HG03159 (cell line): ENCODE measurements around the gene HMGXB3.
"Not testable (repeated sequence)": the region's sequence is repeated elsewhere in the genome, so short reads cannot be mapped to it uniquely, and the experiment has no call there.

Experiments
- ATAC-seq: cut with Tn5 transposase; IDR thresholded peaks from one replicate; pipeline ENCODE4 v1.9.1; 2021; ENCODE audit warnings: mild to moderate bottlenecking, moderate library complexity; ENCODE audit not compliant: unreplicated experiment

Gene HMGXB3

DNA sequence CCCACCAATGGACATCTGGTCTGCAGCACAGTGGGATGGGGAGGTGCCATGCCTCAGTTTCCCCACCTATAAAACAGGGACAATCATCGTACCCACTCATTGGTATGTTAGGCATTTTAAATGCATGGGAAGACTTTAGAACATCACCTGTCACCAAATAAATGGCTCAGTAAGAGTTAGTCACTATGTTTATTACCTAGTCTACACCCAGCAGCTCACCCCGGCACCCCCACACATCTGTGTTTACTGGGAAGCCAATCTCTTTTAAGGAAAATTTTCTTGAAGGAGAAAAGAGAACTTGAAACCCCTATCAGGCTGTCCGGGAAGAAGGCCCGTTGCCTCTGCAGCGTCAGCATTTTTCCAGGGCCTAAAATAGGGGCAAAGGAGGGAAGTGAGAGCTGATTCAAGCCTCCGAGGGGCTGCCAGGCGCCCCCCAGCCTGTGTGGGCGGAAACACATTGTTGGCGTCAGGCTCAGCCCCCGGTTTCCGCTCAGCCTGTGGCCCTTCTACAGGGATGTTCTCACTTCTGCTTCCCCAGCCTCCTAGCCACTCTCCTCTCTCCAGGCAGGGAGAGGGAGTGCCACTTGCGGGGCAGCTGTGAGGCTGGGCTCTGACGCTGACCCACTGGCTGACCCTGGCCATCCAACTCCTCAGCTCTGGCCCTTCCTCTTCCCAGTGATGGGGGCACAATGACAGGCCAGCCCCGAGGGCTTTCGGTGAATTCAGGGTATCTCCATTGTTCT is 81.2 kb downstream of the HMGXB3 start:
- peak; percentile 82 for ATAC-seq

DNA sequence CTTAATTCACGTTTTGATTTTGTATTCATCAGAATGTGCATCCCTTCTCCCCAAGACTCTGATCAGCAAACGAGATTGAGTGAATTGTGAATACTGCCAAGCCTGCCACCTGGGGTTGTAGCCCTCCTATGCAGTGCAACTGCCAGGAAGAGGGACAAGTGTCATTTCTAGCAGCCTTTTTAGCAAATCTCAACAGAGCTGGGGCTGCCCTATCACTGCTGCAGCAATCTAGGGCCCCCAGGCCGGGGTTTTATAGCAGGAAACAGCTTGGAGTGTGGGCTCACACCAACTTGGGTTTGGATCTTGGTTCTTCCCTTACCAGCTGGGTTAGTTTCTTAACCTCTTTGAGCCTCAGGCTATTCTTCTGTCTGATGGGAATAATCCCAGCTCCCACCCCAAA is 81.8 kb downstream of the HMGXB3 start:
- peak; percentile 8 for ATAC-seq

DNA sequence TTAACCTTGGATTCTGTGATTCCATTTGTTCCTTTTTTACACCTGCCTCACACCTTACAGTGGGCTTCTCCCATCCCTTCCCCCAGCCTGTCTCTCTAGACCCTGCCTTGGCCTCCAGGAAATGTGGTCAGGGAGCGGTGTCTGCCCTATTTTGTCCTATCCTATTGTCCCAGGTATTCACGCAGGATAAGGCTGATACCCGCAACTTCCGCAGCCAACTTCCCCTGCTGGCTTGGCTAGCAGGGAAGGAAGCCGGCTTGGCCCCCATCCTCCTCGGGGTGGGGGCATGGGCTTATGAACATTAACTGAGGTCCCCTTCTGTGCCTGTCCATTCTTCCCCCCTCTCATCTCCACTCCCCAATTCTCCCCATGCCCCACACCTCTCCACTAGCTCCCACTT is 82.3 kb downstream of the HMGXB3 start:
- no peak for ATAC-seq

DNA sequence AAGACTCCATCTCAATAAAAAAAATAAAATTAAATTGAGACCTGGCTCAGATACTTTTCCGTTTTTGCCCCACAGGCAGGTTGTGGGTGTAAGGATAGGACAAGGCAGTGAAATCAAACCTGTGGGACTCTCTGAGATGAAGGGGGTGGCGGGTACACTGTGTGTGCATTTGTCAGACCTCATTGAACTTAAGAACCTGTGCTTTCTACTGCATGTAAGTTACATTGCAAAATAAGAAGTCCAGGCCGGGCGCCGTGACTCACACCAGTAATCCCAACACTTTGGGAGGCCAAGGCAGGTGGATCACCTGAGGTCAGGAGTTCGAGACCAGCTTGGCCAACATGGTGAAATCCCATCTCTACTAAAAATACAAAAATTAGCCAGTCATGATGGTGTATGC is 84.2 kb downstream of the HMGXB3 start:
- not testable (repeated sequence) for ATAC-seq

DNA sequence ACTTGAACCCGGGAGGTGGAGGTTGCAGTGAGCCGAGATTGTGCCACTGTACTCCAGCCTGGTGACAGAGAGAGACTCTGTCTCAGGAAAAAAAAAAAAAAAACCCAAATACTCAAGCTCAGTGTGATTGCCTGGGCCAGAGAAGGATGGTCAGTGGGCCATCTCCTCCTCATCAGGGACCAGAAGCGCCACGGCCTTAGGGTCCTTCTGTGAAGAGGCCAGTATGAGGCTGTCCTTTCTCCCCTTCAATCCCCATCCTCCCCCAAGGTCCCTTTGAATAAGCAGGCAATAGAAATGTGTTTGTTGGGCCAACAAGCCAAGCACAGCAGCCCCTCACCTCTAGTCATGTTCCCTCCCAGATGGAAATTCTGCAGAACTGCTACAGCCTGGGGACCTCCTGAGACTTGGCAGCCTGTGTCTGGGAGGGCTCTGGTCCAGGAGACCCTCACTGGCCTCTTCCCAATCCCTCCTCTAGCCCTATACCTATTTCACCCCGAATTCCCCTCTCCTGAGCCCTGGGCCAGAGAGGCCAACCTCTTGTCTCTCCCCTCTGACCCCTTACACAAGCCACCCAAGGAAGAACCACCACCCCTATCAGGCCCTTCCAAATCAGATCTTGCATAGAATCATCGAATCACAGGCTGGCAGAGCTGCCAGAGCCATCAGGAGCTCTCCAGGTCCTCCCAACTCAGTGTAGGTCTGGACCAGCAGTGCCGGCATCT is 84.8 kb downstream of the HMGXB3 start:
- ATAC-seq = no peak

DNA sequence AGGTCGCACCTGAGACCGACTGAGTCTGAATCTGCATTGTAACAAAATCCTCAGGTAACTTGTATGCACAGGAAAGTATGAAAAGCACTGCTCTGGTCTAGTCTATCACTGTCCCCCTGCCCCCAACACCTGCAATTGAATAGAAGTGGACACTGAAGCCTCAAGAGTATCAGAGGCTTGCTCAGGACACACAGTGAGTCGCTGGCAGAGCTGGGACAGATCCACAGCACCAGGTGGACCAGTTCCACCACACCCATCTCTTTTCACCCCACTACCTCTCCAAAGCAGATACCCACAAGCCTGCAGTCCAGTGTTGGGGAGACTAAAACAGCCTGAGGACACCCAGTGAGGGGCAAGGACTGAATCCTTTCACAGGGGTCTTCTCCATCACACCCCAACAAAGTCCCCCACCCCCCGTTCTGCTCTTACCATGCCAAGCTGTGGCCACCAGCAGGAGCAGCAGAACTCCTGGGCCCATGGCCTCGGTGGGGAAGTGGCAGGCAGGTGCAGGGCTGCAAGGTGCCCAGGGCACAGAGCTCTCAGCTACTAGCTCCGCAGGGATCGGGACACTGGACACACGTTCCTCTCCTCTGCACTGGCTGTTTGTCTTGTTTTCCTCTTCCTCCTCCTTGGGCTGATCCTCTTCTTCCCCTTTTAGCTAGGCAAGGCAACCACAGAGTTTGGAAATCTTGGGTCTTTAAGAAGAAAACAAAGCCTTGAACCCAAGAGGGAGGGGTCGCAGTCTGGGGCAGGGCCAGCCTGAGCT is 85.6 kb downstream of the HMGXB3 start, which contains the start of gene CSF1R:
TSS of gene CSF1R (minus strand) at position 605 of the 766 bp plus-strand sequence. CDS start at position 478, 127 bp downstream.
- no peak for ATAC-seq

DNA sequence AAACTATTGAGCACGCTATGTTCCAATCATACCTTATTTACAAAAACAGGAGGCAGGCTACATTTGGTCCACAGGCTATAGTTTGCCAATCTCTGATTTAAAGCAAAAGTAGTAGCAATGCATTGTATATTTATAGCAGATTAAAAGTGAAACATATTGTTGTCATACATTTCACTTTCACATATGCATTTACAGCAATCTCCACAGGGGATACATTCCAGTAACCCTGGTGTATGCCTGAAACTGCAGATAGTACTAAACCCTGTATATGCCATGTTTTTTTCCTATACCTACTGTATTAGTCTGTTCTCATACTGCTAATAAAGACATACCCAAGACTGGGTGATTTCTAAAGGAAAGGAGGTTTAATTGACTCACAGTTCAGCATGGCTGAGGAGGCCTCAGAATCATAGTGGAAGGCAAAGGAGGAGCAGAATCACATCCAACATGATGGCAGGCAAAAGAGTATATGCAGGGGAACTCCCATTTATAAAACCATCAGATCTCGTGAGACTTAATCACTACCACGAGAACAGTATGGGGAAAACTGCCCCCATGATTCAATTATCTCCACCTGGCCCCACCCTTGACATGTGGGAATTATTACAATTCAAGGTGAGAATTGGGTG is 91.7 kb downstream of the HMGXB3 start:
- ATAC-seq = peak; percentile 66

DNA sequence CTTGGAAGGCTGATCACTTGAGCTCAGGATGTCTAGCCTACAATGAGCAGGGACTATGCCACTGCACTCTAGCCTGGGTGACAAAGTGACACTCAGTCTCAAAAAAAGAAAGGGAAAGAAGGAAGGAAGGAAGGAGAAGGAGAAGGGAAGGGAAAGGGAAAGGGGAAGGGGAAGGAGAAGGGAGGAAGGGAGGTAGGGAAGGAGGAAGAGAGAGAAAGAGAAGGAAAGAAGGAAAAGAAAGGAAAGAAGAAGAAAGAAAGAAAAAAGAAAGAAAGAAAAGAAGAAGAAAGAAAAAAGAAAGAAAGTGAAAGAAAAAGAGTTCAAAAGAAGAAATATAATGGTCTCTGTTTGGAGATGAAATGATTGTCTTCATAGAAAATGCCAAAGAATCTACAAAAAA is 96.6 kb downstream of the HMGXB3 start:
- ATAC-seq = no peak

DNA sequence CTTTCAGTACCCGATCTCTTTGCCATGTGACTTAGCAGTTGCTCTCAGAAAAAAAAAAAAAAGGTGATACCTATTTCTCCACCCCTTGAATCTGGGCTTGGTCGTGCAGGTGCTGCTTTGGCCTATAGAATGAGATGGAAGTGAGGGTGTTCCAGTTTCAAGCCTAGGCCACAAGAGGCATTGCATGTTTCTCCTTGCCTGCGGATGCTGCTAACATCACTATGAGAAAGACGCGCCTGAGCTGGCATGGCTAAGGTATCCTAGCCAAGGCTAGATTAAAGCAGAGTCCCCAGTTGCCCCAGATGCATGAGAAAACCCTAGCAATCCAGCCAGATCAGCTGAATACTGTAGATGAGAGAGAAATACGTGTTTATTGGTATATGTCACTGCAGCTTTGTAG is 100.5 kb downstream of the HMGXB3 start:
- no peak for ATAC-seq
